Activated naive CD4-positive, alpha-beta T cell treated with anti-CD3 and anti-CD28 coated beads for 36 hours (primary cell): ENCODE data around the gene HCFC1. TPM values are rescaled to one million over a fixed set of nuclear protein-coding genes. Genes with fewer than 3 reads are reported as not detected.

ENCODE experiments used
- CTCF ChIA-PET: fragments of 350-600 bp; sonication (Branson Sonifier 250); formaldehyde crosslinking; loops from one replicate; lab custom pipeline; 2021; ENCODE audit warnings: antibody characterized with exemption; lab: Charles Lee
- DNase-seq: peaks from one replicate; pipeline ENCODE4 v3.0.0-alpha.2; 2020
- H3K27ac Mint-ChIP-seq: one replicate; pipeline ENCODE4 v1.8.0; 2021; ENCODE audit warnings: mild to moderate bottlenecking, mixed read lengths
- H3K27me3 Mint-ChIP-seq: one replicate; pipeline ENCODE4 v1.8.0; 2021; ENCODE audit warnings: low read depth, mixed read lengths
- H3K36me3 Mint-ChIP-seq: one replicate; pipeline ENCODE4 v1.8.0; 2021; ENCODE audit warnings: low read depth, mixed read lengths
- H3K4me1 Mint-ChIP-seq: one replicate; pipeline ENCODE4 v1.8.0; 2021; ENCODE audit warnings: low read depth, mixed read lengths
- H3K4me3 Mint-ChIP-seq: one replicate; pipeline ENCODE4 v1.8.0; 2021; ENCODE audit warnings: mild to moderate bottlenecking, moderate library complexity, mixed read lengths
- H3K9me3 Mint-ChIP-seq: one replicate; pipeline ENCODE4 v1.8.0; 2021; ENCODE audit warnings: mixed read lengths
- intact Hi-C: fragments of 100-400 bp; cut with micrococcal nuclease; formaldehyde crosslinking; loops from one replicate; pipeline ENCODE4 v1.15.1; 2023
- total RNA-seq, 2 experiments: library from RNA; stranded (reverse); gene quantifications; one replicate each; pipeline ENCODE4 v1.2.3, GENCODE V29; 2021

The HCFC1 gene
- total RNA-seq, 2 experiments from 2014 or later, result 85.0 to 86.1 TPM

DNA sequence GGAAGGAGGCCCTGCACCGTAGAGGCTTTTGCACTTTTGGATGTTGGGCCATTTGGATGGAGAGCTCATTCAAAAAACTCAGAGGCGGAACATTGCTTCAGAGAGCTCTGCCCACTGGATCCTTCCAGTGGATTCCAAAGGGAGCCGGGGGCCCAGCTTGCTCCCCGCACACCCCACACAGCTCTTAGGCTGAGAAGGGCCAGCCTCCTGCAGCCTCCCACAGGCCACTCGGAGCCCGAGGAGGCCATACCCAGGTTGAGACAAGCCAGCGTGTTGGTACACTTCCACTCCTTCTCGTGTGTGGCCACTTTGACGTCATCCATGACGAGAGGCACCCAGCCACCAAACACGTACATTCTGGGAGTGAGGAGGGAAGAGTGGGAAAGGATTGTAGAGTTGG is 10.3 kb downstream of the HCFC1 start:
- no peaks in the 10 kb centered on the region for H3K27me3 Mint-ChIP-seq
- CTCF ChIA-PET, result interaction anchor here (1.0 kb wide), 1 partner anchor 11 kb away, joined by 3 read pairs; no protein-coding TSS in a partner anchor
- no peak for DNase-seq
- H3K27ac Mint-ChIP-seq, result peak overlapping the region; percentile 46
- H3K9me3 Mint-ChIP-seq, result no peaks in the 10 kb centered on the region
- peaks cover 8% of the 10 kb centered on the region for H3K4me1 Mint-ChIP-seq
- intact Hi-C loops, result no loop called here
- H3K4me3 Mint-ChIP-seq, result no peak overlapping the region
- H3K36me3 Mint-ChIP-seq, result peaks cover 15% of the 10 kb centered on the region

DNA sequence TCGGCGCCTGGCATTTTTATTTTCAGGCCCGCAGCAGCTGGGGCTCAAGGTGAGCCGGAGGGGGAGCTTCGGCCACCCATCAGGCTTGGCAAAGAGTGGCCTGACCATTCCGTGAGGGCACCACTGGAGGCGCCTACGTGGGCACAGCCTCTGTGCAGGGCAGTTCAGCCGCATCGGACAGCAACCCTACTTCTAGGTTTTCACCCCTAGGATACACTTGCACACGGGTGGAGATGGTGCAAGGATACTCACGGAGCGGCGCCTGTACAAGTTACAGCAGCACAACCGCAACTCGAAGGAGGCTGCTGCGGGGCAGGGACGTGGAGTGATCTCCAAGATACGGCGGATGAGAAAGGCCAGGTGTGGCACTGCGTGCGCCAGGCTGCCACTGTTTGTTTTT is 10.8 kb downstream of the HCFC1 start:
- Mint-ChIP-seq H3K27ac (peak overlapping the region; percentile 46), H3K36me3 (peaks cover 15% of the 10 kb centered on the region), H3K4me3 (no peak overlapping the region), H3K4me1 (peaks cover 4% of the 10 kb centered on the region), H3K9me3 (no peaks in the 10 kb centered on the region), H3K27me3 (no peaks in the 10 kb centered on the region)
- CTCF ChIA-PET, result no interaction called here
- intact Hi-C loops, result no loop called here
- no peak for DNase-seq

DNA sequence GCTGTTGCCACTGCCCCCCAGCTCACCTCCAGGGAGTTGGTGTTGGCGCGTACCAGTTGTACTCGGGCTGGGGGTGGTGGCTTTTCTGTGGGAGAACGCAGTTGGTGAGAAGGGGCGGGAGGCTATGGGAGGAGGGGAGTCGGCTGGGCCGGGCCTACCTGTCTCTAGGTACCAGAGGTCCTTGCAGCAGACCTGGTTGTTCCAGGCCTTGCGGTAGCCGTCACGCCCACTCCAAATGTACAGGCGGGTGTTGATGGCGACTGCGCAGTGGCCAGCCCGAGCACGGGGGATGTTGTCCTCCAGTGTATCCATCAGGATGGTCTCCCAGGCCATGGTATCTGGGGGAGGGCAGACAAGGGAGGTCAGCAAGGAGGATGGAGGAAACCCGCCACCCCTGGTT is 11.5 kb downstream of the HCFC1 start:
- DNase-seq, result no peak
- no peak overlapping the region for H3K4me3 Mint-ChIP-seq
- peaks cover 17% of the 10 kb centered on the region for H3K36me3 Mint-ChIP-seq
- no peaks in the 10 kb centered on the region for H3K27me3 Mint-ChIP-seq
- H3K9me3 Mint-ChIP-seq, result no peaks in the 10 kb centered on the region
- intact Hi-C loops, result no loop called here
- H3K4me1 Mint-ChIP-seq, result peaks cover 6% of the 10 kb centered on the region
- H3K27ac Mint-ChIP-seq, result no peak overlapping the region
- CTCF ChIA-PET, result no interaction called here

DNA sequence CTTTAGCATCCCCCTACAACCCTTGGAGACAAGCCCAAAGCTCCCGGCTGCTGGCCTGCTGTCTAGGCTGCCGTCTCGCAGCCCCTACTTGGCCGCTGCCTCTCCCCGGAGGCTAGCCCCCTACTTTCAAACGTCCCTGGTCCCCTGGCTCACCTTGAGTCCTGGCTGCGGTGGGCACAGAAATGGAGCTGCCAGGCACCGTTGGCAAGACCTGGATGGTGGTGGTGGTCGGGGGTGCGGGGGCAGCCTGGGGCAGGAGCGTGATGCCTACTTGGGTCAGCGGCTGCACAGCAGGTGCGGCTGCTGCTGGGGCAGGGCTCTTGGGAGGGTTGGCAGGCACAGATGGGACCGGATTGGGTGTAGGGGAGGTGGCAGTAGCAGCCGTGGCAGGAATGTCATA is 12.0 kb downstream of the HCFC1 start:
- CTCF ChIA-PET, result no interaction called here
- no peaks in the 10 kb centered on the region for H3K9me3 Mint-ChIP-seq
- intact Hi-C loops, result no loop called here

DNA sequence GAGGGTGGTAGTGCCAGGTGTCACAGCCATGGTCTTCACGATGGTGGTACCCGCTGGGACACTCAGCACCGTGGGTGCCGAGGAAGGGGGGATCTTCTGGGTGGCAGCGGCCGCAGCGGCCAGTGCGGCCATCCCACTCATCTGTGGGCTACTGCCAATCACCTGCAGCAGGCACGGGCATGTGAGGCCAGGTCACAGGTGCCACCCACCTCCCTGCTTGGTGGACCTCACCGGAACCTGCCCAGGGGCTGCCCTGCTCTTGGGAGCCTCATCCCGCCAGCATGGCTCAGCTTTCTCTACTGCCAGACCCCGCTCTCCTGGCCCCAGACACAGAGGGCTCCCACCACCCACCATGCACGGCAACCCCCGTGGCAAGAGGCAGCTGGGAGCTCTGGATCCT is 13.0 kb downstream of the HCFC1 start:
- Mint-ChIP-seq H3K4me1 (peaks cover 6% of the 10 kb centered on the region), H3K36me3 (peaks cover 19% of the 10 kb centered on the region), H3K27me3 (no peaks in the 10 kb centered on the region), H3K9me3 (no peaks in the 10 kb centered on the region), H3K27ac (no peak overlapping the region), H3K4me3 (no peak overlapping the region)
- CTCF ChIA-PET, result no interaction called here
- intact Hi-C loops, result no loop called here
- no peak for DNase-seq

More for the DNA sequence above, 12.0 kb downstream of the HCFC1 start:
- Mint-ChIP-seq H3K4me3 (no peak overlapping the region), H3K27ac (no peak overlapping the region), H3K36me3 (peaks cover 19% of the 10 kb centered on the region), H3K27me3 (no peaks in the 10 kb centered on the region), H3K4me1 (peaks cover 2% of the 10 kb centered on the region)
- no peak for DNase-seq

DNA sequence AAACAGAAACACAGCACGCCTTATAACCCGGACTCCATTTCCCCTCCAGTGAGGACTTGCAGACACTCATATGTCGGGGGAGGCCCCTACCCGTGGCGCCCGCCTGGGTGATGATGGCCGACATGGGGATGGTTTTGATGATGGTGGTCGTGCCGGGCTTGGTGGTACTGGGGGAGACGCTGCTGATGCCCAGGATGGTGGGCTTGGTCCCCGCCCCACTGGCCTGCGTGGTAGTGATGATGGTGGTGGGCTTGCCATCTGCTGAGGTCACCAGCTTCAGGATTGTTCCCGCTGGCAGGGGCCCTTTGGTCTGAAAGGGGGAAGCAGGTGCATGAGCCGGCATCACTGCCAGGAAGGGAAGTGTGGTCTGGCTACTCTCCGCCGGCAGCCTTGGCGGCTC is 14.4 kb downstream of the HCFC1 start:
- Mint-ChIP-seq H3K27ac (no peak overlapping the region), H3K4me3 (no peak overlapping the region), H3K9me3 (no peaks in the 10 kb centered on the region), H3K4me1 (peaks cover 10% of the 10 kb centered on the region), H3K36me3 (peaks cover 21% of the 10 kb centered on the region), H3K27me3 (no peaks in the 10 kb centered on the region)
- CTCF ChIA-PET, result interaction anchor here (0.8 kb wide), 1 partner anchor 67 kb away, joined by 3 read pairs; no protein-coding TSS in a partner anchor
- no peak for DNase-seq
- intact Hi-C loops, result no loop called here

DNA sequence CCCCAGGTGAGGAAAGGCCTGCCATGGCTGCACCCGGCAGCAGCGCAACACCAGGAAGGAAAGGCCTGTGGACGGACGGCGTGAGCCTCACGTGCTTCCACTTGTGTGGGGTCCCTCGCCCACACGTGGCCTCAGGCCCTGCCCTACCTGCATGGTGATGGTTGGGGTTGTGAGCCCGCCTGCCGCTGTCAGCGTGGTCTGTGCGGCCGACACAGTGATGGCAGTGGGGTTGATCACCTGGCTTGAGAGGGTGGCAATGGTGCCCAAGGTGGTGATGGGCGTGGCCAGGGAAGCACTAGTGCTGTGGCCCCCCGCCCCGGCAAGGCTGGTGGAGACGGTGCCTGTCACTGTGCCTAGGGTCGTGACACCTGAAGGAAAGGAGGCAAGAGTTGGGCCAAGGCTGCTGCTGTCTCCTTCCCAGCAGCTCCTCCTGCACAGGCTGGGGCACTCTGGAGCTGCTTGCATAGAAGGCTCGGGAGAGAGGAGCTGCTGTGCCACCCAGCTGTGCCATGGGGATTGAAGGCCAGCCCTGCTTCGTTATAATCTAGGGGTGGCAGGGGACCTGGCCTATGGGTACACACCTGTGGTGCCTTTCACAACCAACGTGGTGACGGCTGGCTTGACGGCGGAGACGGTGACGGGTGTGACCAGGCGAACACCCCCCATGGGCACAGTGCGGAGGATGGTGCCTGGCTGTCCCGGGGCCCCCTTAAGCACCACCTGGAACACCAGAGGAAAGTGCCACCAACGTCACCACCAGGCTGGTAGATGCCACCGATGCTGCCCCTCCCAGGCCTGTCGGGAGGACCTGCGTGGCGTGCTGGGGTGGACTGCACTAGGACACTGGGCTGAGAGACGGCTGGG is 15.3 kb downstream of the HCFC1 start:
- no peak for DNase-seq
- Mint-ChIP-seq H3K9me3 (no peaks in the 10 kb centered on the region), H3K4me3 (no peak overlapping the region), H3K4me1 (peaks cover 10% of the 10 kb centered on the region), H3K36me3 (peaks cover 21% of the 10 kb centered on the region), H3K27ac (no peak overlapping the region), H3K27me3 (no peaks in the 10 kb centered on the region)
- intact Hi-C loops, result no loop called here
- CTCF ChIA-PET, result interaction anchor here (0.6 to 1.4 kb wide), 2 partner anchors 15 to 31 kb away, joined by 3 read pairs; partner anchors contain the start of gene ARHGAP4

DNA sequence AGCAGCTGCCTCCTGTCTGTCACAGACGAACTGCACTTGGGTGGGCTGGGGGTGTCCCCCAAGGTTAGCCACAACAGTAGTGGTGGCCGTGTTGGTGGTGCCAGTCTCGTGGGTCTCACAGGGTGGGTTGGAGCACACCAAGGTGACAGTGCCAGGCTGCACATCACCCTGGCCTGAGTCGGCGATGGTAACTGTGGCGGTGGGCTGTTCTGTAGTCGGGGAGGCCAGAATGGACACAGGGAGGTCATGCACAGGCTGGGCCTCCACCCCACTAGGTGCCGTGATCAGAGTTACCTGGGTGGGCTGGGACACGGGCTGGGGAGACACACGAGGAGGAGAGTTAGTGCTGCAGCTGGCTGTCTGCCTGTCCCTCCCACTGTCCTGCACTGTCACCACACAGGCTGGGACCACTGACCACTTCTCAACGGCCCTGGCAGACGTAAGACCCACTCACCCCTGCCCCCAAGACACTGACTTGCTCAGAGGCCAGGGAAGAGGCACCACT is 16.3 kb downstream of the HCFC1 start:
- Mint-ChIP-seq H3K27ac (no peak overlapping the region), H3K36me3 (peaks cover 24% of the 10 kb centered on the region), H3K4me1 (peaks cover 13% of the 10 kb centered on the region), H3K9me3 (no peaks in the 10 kb centered on the region), H3K27me3 (no peaks in the 10 kb centered on the region), H3K4me3 (no peak overlapping the region)
- intact Hi-C loops, result no loop called here
- CTCF ChIA-PET, result interaction anchor here (0.6 to 1.4 kb wide), 2 partner anchors 30 to 49 kb away, joined by 3 read pairs; partner anchors contain the start of gene ARHGAP4
- no peak for DNase-seq

DNA sequence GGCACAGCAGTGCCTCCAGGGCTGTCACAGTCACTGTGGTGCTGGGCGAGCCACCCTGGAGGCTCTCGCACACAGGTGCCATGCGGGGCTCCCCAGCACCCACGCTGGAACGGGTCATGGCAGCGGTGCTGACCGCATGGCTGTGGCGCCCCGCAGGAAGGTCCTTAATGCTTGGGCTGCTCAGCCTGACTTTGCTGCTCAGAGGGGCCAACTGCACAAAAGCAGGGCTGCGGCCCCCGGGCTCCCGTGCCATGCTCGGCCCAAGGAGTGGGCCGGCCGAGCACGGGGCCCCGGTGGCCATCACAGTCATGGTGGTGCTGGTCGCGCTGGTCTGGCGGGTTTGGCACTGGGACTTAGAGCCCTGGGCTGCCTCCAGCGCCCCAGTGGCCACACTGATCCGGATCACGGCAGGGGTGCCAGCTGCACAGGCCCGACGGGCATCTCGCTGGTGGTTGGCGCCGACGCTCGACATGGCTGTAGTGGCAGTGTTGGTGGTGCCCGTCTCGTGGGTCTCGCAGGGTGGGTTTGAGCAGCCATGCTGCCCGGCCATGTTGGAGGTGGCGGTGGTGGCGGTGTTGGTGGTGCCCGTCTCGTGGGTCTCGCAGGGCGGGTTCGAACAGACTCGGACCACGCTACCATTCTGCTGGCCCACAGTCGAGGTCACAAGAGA is 16.9 kb downstream of the HCFC1 start:
- DNase-seq, result no peak
- CTCF ChIA-PET, result interaction anchor here (0.6 kb wide), 1 partner anchor 48 kb away, joined by 3 read pairs; no protein-coding TSS in a partner anchor
- Mint-ChIP-seq H3K27me3 (no peaks in the 10 kb centered on the region), H3K9me3 (no peaks in the 10 kb centered on the region), H3K4me1 (peaks cover 17% of the 10 kb centered on the region), H3K4me3 (no peak overlapping the region), H3K27ac (no peak overlapping the region), H3K36me3 (peaks cover 21% of the 10 kb centered on the region)
- intact Hi-C loops, result no loop called here

DNA sequence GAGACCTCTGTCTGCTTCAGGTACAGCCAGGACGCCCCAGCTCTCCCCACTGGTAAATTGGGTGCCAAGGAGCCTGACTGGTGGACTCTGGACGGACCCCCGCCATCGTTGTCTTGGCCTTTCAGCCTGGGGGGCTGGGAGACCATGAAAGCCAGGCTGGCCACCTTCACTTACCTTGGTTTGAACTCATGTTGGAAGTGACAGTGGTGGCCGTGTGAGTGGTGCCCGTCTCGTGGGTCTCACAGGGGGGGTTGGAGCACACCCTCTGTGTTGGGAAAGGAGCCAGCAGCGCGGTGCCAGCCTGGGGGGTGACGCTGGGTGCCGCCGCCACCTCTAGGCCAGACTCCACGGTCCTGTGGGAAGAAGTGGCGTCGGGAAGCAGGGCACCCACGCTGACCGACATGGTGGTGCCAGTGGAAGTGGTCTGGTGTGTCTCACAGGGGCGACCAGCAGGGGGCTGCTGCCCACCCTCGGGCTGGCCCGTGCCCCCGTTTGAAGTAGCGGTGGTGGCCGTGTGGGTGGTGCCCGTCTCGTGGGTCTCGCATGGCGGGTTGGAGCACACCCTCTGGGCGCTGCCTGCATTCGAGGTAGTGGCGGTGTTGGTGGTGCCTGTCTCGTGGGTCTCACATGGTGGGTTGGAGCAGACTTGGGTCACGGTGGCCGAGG is 17.6 kb downstream of the HCFC1 start:
- intact Hi-C loops, result loop anchor here (1.0 kb wide), 1 partner anchor 190 kb away; the partner anchor contains the start of gene PLXNB3

DNA sequence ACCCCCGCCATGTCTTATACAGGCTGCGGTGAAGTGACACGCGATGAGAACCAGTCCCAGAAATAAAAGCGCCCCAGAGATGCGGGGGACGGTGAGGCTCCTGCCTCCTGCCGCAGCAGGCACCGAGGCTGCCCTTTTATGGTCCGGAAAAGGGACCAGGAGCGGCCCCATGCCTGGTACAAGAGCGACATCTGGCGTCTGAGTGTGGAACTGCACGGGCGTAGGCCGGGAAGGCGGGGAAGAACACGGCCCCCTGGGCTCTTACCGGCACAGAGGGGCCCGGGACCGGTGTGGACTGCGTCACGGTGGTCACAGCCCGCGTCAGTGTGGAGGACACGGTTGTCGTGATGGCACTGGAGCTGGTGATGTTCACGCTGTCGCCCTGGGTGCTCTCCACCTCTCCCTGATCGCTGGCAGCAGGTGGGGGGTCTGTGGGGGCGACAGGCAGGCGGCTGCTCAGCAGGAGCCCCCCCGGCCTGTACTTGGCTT is 18.2 kb downstream of the HCFC1 start:
- CTCF ChIA-PET, result interaction anchor here (1.2 kb wide), 1 partner anchor 13 kb away, joined by 6 read pairs; no protein-coding TSS in a partner anchor
- intact Hi-C loops, result loop anchor here (1.0 kb wide), 1 partner anchor 189 kb away; the partner anchor contains the start of gene PLXNB3
- H3K4me1 Mint-ChIP-seq, result peaks cover 26% of the 10 kb centered on the region
- no peak overlapping the region for H3K4me3 Mint-ChIP-seq
- H3K9me3 Mint-ChIP-seq, result no peaks in the 10 kb centered on the region
- H3K27me3 Mint-ChIP-seq, result no peaks in the 10 kb centered on the region
- DNase-seq, result peak; percentile 82
- H3K36me3 Mint-ChIP-seq, result peaks cover 21% of the 10 kb centered on the region
- peak overlapping the region; percentile 63 for H3K27ac Mint-ChIP-seq

More for the DNA sequence above, 17.6 kb downstream of the HCFC1 start:
- no peaks in the 10 kb centered on the region for H3K9me3 Mint-ChIP-seq
- no peak for DNase-seq
- H3K36me3 Mint-ChIP-seq, result peaks cover 21% of the 10 kb centered on the region
- peak overlapping the region; percentile 56 for H3K27ac Mint-ChIP-seq
- H3K4me1 Mint-ChIP-seq, result peaks cover 20% of the 10 kb centered on the region
- CTCF ChIA-PET, result interaction anchor here (1.2 kb wide), 1 partner anchor 12 kb away, joined by 6 read pairs; no protein-coding TSS in a partner anchor
- H3K27me3 Mint-ChIP-seq, result no peaks in the 10 kb centered on the region
- no peak overlapping the region for H3K4me3 Mint-ChIP-seq
